SK-N-SH (cell line): Measurements from ENCODE around the gene NRG4. TPM values are rescaled to one million over a fixed set of nuclear protein-coding genes. Genes with fewer than 3 reads are reported as not detected.

ENCODE experiments used
- CTCF ChIA-PET: fragments of 300-600, 350-600 bp; formaldehyde crosslinking; extraction: SDS; loops from one replicate; lab custom pipeline; 2021; lab: Yijun Ruan, JAX
- POLR2A ChIA-PET: fragments of 350-600 bp; sonication (Branson Sonifier 250); formaldehyde crosslinking; extraction: SDS; loops from one replicate; lab custom pipeline; 2020; ENCODE audit warnings: antibody characterized with exemption, inconsistent platforms; lab: Yijun Ruan, JAX
- DNase-seq: peaks from one replicate; pipeline ENCODE4 v3.0.0; 2012
- H2AFZ ChIP-seq: fragments of 200-600 bp; sonication (generic); 2 replicates; pipeline ENCODE4 v1.8.1; 2016; ENCODE audit warnings: antibody characterized with exemption, mild to moderate bottlenecking, low read depth
- H3F3A ChIP-seq: fragments of 200-600 bp; sonication (generic); replicated peaks from 2 replicates; pipeline ENCODE3; 2016; ENCODE audit warnings: antibody characterized with exemption, mild to moderate bottlenecking; ENCODE audit not compliant: insufficient read depth
- H3K27ac ChIP-seq, 2 experiments: fragments of 200-500 bp in 1 of 2; fragments of 200-600 bp in 1 of 2; sonication (Bioruptor generic) in 1 of 2; sonication (generic), shearing (Covaris generic) in 1 of 2; 2 replicates each; pipeline versions ENCODE4 v1.5.1 to v1.6.1; 2014 to 2016; ENCODE audit warnings: low read depth in 2 of 2, inconsistent platforms in 1 of 2, low read length in 1 of 2, mild to moderate bottlenecking in 1 of 2, mixed read lengths in 1 of 2
- H3K27me3 ChIP-seq: fragments of 200-600 bp; sonication (generic), shearing (Covaris generic); 2 replicates; pipeline ENCODE4 v1.6.1; 2016; ENCODE audit warnings: mixed run types; ENCODE audit not compliant: insufficient read depth
- H3K36me3 ChIP-seq, 2 experiments: fragments of 200-500 bp in 1 of 2; fragments of 200-600 bp in 1 of 2; sonication (Bioruptor generic) in 1 of 2; sonication (generic) in 1 of 2; replicated peaks in 1 of 2; 2 replicates each; pipeline versions ENCODE3 to v1.5.1; 2014 to 2016; ENCODE audit warnings: low read length in 1 of 2, mild to moderate bottlenecking in 1 of 2; ENCODE audit not compliant: insufficient read depth in 2 of 2, control insufficient read depth in 1 of 2
- H3K4me1 ChIP-seq, 2 experiments: fragments of 200-500 bp in 1 of 2; fragments of 200-600 bp in 1 of 2; sonication (Bioruptor generic) in 1 of 2; sonication (generic), shearing (Covaris generic) in 1 of 2; 2 replicates each; pipeline versions ENCODE4 v1.5.1 to v1.6.1; 2014 to 2016; ENCODE audit warnings: low read depth in 1 of 2, low read length in 1 of 2, mixed run types in 1 of 2; ENCODE audit not compliant: insufficient read depth in 2 of 2, control insufficient read depth in 1 of 2
- H3K4me2 ChIP-seq: fragments of 200-600 bp; sonication (generic), shearing (Covaris generic); 2 replicates; pipeline ENCODE4 v1.6.1; 2017; ENCODE audit warnings: mixed run types
- H3K4me3 ChIP-seq, 2 experiments: fragments of 200-500 bp in 1 of 2; fragments of 200-600 bp in 1 of 2; sonication (Bioruptor generic) in 1 of 2; sonication (generic), shearing (Covaris generic) in 1 of 2; 2 replicates each; pipeline versions ENCODE4 v1.5.1 to v1.8.1; 2014 to 2016; ENCODE audit warnings: low read depth in 2 of 2, inconsistent platforms in 1 of 2, low read length in 1 of 2, mild to moderate bottlenecking in 1 of 2, mixed read lengths in 1 of 2, moderate library complexity in 1 of 2
- H3K79me2 ChIP-seq: fragments of 200-600 bp; sonication (generic); 2 replicates; pipeline ENCODE4 v1.8.1; 2017; ENCODE audit warnings: mild to moderate bottlenecking; ENCODE audit not compliant: insufficient read depth
- H3K9ac ChIP-seq: fragments of 200-600 bp; sonication (generic); 2 replicates; pipeline ENCODE4 v1.6.1; 2017; ENCODE audit warnings: mixed run types
- H3K9me2 ChIP-seq: fragments of 200-600 bp; sonication (generic); 2 replicates; pipeline ENCODE4 v1.6.1; 2017; ENCODE audit warnings: mixed run types
- H3K9me3 ChIP-seq: fragments of 200-600 bp; sonication (generic); 2 replicates; pipeline ENCODE4 v1.6.1; 2017; ENCODE audit warnings: mixed run types, mild to moderate bottlenecking, moderate library complexity
- H4K20me1 ChIP-seq: fragments of 200-600 bp; sonication (generic); 2 replicates; pipeline ENCODE4 v1.6.1; 2017; ENCODE audit warnings: mild to moderate bottlenecking, mixed run types; ENCODE audit not compliant: insufficient read depth
- CHD2 ChIP-seq: fragments of 150-350 bp; IDR thresholded peaks from 2 replicates; pipeline ENCODE4 v1.6.1; 2018; ENCODE audit warnings: low read length; ENCODE audit not compliant: partially characterized antibody
- FOXJ3 ChIP-seq: sonication (generic); formaldehyde crosslinking; IDR thresholded peaks from 2 replicates; pipeline ENCODE4 v1.5.1; 2020; ENCODE audit warnings: mild to moderate bottlenecking, missing genetic modification reagents
- GABPA ChIP-seq: IDR thresholded peaks from 2 replicates; pipeline ENCODE4 v1.4.0; 2012; ENCODE audit warnings: low read depth, mild to moderate bottlenecking
- GATA2 ChIP-seq: sonication (generic); formaldehyde crosslinking; IDR thresholded peaks from 2 replicates; pipeline ENCODE4 v1.5.0; 2020; ENCODE audit warnings: mild to moderate bottlenecking, missing genetic modification reagents
- MXI1 ChIP-seq: IDR thresholded peaks from 2 replicates; pipeline ENCODE4 v1.6.1; 2012; ENCODE audit warnings: mild to moderate bottlenecking, low read depth, low read length, improper control_type of control experiment
- POLR2AphosphoS5 ChIP-seq: IDR thresholded peaks from 2 replicates; pipeline ENCODE4 v1.6.1; 2012; ENCODE audit warnings: low read depth, low read length
- RAD21 ChIP-seq: IDR thresholded peaks from 2 replicates; pipeline ENCODE4 v1.6.1; 2012; ENCODE audit warnings: mild to moderate bottlenecking, low read length
- RCOR1 ChIP-seq: fragments of 150-350 bp; IDR thresholded peaks from 2 replicates; pipeline ENCODE4 v1.6.1; 2017; ENCODE audit warnings: antibody characterized with exemption, low read length
- SMC3 ChIP-seq: IDR thresholded peaks from 2 replicates; pipeline ENCODE4 v1.6.1; 2012; ENCODE audit warnings: low read depth, low read length, improper control_type of control experiment
- TAF1 ChIP-seq: IDR thresholded peaks from 2 replicates; pipeline ENCODE4 v1.6.1; 2012; ENCODE audit warnings: low read depth, mild to moderate bottlenecking, low read length, moderate library complexity, borderline replicate concordance
- WGBS: methylation state at CpG from one replicate; pipeline ENCODE4 v1.1.6; 2017; ENCODE audit warnings: low lambda C conversion rate; 5-methylcytosine and 5-hydroxymethylcytosine counted together
- polyA plus RNA-seq, 3 experiments: library from polyadenylated mRNA; depleted of rRNA; stranded (reverse); fragments of >200 nt; gene quantifications; 2 replicates each; pipeline ENCODE4 v1.2.3, GENCODE V29; 2012
- TF ChIP-seq, protein P1 (sequence below): IDR thresholded peaks from 2 replicates; pipeline ENCODE4 v1.4.0; 2012; ENCODE audit warnings: low read depth, borderline replicate concordance
- TF ChIP-seq, protein P2 (sequence below): fragments of 150-350 bp; IDR thresholded peaks from 2 replicates; pipeline ENCODE4 v1.6.1; 2016; ENCODE audit warnings: mild to moderate bottlenecking, low read depth, low read length
- TF ChIP-seq, protein P3 (sequence below): IDR thresholded peaks from 2 replicates; pipeline ENCODE4; 2012
- TF ChIP-seq, protein P4 (sequence below): IDR thresholded peaks from 2 replicates; pipeline ENCODE4 v1.4.0; 2012; ENCODE audit warnings: low read depth, borderline replicate concordance
- TF ChIP-seq, protein P5 (sequence below): fragments of 150-350 bp; IDR thresholded peaks from 2 replicates; pipeline ENCODE4 v1.6.1; 2017; ENCODE audit warnings: antibody characterized with exemption, low read length, low read depth, borderline replicate concordance

Gene NRG4
- polyA plus RNA-seq, 1 of the 3 experiments (the other 2 are of a cell fraction) = not detected

DNA sequence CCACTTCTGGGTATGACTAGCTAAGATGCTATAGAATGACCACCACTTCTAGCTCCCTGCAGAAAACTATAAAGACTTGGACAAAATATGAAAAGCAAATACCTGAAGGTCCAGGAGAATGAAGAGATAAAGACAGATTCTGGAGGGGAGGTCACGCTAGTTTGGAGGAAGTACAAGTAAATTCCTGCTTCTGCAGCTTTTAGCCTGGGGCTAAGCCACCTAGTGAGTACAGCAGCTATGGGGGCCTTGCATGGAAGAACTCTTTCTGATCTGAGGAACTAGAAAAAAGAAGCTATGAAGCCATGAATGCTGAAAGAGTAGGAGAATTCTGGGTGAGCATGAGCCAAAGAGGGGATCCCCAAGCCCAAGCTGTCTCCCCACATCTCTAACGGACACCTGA, 29.8 kb downstream of the NRG4 start:
- no peak for DNase-seq
- Histone ChIP-seq H3K4me1 (no peaks in the 10 kb centered on the region), H2AFZ (no peak overlapping the region), H3K27ac (no peak overlapping the region), H3K4me3 (no peak overlapping the region), H3K79me2 (no peaks in the 10 kb centered on the region), H3K9me3 (no peaks in the 10 kb centered on the region), H3K9me2 (no peaks in the 10 kb centered on the region), H3K4me2 (no peak overlapping the region), H3K9ac (no peak overlapping the region), H3F3A (no peaks in the 10 kb centered on the region), H4K20me1 (no peaks in the 10 kb centered on the region), H3K36me3 (no peaks in the 10 kb centered on the region), H3K27me3 (no peaks in the 10 kb centered on the region)
- CTCF ChIA-PET = interaction anchor here (0.6 kb wide), 1 partner anchor 75 kb away, joined by 3 read pairs; no protein-coding TSS in a partner anchor
- POLR2A ChIA-PET = no interaction called here
- 41% methylated on average over 2 of the region's 2 CpGs for WGBS
- TF ChIP-seq, protein P1, sequence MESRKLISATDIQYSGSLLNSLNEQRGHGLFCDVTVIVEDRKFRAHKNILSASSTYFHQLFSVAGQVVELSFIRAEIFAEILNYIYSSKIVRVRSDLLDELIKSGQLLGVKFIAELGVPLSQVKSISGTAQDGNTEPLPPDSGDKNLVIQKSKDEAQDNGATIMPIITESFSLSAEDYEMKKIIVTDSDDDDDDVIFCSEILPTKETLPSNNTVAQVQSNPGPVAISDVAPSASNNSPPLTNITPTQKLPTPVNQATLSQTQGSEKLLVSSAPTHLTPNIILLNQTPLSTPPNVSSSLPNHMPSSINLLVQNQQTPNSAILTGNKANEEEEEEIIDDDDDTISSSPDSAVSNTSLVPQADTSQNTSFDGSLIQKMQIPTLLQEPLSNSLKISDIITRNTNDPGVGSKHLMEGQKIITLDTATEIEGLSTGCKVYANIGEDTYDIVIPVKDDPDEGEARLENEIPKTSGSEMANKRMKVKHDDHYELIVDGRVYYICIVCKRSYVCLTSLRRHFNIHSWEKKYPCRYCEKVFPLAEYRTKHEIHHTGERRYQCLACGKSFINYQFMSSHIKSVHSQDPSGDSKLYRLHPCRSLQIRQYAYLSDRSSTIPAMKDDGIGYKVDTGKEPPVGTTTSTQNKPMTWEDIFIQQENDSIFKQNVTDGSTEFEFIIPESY = no peak
- TF ChIP-seq CHD2 (no peak), GATA2 (no peak), TAF1 (no peak), POLR2AphosphoS5 (no peak), RCOR1 (no peak), MXI1 (no peak), FOXJ3 (CRISPR knock-in tag) (no peak), RAD21 (no peak), SMC3 (no peak), GABPA (no peak)
- TF ChIP-seq, protein P2, sequence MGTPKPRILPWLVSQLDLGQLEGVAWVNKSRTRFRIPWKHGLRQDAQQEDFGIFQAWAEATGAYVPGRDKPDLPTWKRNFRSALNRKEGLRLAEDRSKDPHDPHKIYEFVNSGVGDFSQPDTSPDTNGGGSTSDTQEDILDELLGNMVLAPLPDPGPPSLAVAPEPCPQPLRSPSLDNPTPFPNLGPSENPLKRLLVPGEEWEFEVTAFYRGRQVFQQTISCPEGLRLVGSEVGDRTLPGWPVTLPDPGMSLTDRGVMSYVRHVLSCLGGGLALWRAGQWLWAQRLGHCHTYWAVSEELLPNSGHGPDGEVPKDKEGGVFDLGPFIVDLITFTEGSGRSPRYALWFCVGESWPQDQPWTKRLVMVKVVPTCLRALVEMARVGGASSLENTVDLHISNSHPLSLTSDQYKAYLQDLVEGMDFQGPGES = no peak
- TF ChIP-seq, protein P3, sequence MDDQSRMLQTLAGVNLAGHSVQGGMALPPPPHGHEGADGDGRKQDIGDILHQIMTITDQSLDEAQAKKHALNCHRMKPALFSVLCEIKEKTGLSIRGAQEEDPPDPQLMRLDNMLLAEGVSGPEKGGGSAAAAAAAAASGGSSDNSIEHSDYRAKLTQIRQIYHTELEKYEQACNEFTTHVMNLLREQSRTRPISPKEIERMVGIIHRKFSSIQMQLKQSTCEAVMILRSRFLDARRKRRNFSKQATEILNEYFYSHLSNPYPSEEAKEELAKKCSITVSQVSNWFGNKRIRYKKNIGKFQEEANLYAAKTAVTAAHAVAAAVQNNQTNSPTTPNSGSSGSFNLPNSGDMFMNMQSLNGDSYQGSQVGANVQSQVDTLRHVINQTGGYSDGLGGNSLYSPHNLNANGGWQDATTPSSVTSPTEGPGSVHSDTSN = no peak
- TF ChIP-seq, protein P4, sequence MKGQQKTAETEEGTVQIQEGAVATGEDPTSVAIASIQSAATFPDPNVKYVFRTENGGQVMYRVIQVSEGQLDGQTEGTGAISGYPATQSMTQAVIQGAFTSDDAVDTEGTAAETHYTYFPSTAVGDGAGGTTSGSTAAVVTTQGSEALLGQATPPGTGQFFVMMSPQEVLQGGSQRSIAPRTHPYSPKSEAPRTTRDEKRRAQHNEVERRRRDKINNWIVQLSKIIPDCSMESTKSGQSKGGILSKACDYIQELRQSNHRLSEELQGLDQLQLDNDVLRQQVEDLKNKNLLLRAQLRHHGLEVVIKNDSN = no peak
- TF ChIP-seq, protein P5, sequence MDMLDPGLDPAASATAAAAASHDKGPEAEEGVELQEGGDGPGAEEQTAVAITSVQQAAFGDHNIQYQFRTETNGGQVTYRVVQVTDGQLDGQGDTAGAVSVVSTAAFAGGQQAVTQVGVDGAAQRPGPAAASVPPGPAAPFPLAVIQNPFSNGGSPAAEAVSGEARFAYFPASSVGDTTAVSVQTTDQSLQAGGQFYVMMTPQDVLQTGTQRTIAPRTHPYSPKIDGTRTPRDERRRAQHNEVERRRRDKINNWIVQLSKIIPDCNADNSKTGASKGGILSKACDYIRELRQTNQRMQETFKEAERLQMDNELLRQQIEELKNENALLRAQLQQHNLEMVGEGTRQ = no peak
